Measurements from ENCODE around the gene RASIP1.

DNA sequence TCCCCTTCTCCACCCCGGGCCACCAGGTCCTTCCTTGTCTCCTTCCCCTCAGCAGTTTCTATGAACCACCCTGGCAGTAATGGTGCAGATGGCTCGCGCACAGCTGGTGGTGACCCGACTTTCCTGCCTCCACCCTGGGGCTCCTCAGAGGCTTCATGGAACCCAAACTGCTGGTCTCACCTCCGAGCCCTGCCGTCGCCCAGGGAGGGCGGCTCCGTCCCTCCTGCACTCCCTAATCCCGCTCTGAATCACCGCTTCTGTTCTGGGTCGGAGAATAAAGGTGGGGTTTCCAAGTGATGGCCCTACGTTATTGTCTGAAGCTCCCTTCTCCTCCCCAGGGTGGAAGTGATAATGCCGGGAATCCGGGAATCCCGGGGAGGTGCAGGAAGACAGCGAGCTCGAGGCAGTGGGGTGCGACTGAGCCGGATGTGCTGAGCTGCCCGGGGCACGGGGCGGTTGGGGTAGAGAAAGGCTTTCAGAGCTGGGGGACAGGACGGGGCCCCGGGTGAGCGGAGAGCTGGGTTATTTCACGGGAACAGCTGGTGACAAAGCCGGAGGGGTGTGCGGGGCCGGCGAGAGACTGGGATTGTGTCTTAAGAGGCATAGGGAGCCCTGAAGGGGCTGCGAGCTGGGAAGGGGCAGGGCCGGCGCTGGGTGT, 43.9 kb downstream of the RASIP1 start:
- TF ChIP-seq SUZ12 (IDR thresholded peaks at IDR 0.05) (no peak), BHLHE40 (IDR thresholded peaks at IDR 0.05; ENCODE audit: borderline replicate concordance) (no peak), FOXK2 (IDR thresholded peaks at IDR 0.05) (no peak), HDGF (IDR thresholded peaks at IDR 0.05; ENCODE audit: borderline replicate concordance) (no peak), FOXA1 (IDR thresholded peaks at IDR 0.05) (no peak), SP1 (IDR thresholded peaks at IDR 0.05) (no peak), ZNF384 (IDR thresholded peaks at IDR 0.05) (no peak), NFRKB (IDR thresholded peaks at IDR 0.05) (no peak), FOXM1 (IDR thresholded peaks at IDR 0.05; ENCODE audit: borderline replicate concordance) (no peak)
- TF ChIP-seq, protein P1, sequence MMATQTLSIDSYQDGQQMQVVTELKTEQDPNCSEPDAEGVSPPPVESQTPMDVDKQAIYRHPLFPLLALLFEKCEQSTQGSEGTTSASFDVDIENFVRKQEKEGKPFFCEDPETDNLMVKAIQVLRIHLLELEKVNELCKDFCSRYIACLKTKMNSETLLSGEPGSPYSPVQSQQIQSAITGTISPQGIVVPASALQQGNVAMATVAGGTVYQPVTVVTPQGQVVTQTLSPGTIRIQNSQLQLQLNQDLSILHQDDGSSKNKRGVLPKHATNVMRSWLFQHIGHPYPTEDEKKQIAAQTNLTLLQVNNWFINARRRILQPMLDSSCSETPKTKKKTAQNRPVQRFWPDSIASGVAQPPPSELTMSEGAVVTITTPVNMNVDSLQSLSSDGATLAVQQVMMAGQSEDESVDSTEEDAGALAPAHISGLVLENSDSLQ (IDR thresholded peaks at IDR 0.05), result no peak

Measured in HEK293T (cell line).